Lower lobe of right lung (tissue), 2 donors: Measurements from ENCODE around the gene PCDH8. TPM values are rescaled to one million over a fixed set of nuclear protein-coding genes. Genes with fewer than 3 reads are reported as not detected.

Source experiments
- ATAC-seq, 2 donors: fragments of 200-7000 bp; cut with Tn5 transposase; one replicate each; pipeline ENCODE4 v1.9.1; 2020 to 2022; ENCODE audit warnings: mild to moderate bottlenecking in 2 of 2, moderate library complexity in 2 of 2
- DNase-seq: peaks from one replicate; pipeline ENCODE4 v3.0.0-alpha.2; 2020
- H3K27ac ChIP-seq: fragments of 200-600 bp; one replicate; pipeline ENCODE4 v1.8.0; 2022
- H3K27me3 ChIP-seq: fragments of 200-600 bp; one replicate; pipeline ENCODE4 v1.8.0; 2022; ENCODE audit warnings: low read depth
- H3K36me3 ChIP-seq: fragments of 200-600 bp; one replicate; pipeline ENCODE4 v1.8.0; 2022; ENCODE audit warnings: mild to moderate bottlenecking
- H3K4me1 ChIP-seq: fragments of 200-600 bp; one replicate; pipeline ENCODE4 v1.8.0; 2022
- H3K4me3 ChIP-seq: fragments of 200-600 bp; one replicate; pipeline ENCODE4 v1.8.0; 2022; ENCODE audit warnings: mild to moderate bottlenecking
- H3K9me3 ChIP-seq: fragments of 200-600 bp; one replicate; pipeline ENCODE4 v1.8.0; 2022
- CTCF ChIP-seq: fragments of 200-600 bp; IDR thresholded peaks from one replicate; pipeline ENCODE4 v1.8.0; 2022; ENCODE audit warnings: antibody characterized with exemption, mild to moderate bottlenecking
- intact Hi-C: fragments of 100-400 bp; cut with DNase I; formaldehyde crosslinking; loops from one replicate; pipeline ENCODE4 v1.11.0; 2022
- total RNA-seq: library from RNA; stranded (reverse); fragmentation: NEBNext Ultra II Directional; extraction: Animal tissue kit (Norgen Biotek cat#: 25700); gene quantifications from one replicate; pipeline ENCODE4 v1.2.1, GENCODE V29; 2021
- donor health status: DM: no; HTN: yes; CAD: no; lungs with severe emphysema.

Gene PCDH8
- total RNA-seq, 1 donor from 2014 or later, result not detected

- no peak for DNase-seq
- H3K4me1 ChIP-seq, result no peaks in the 10 kb centered on the region
- no peak for TF ChIP-seq CTCF
- H3K9me3 ChIP-seq, result no peaks in the 10 kb centered on the region
- no peak for ATAC-seq
- H3K27ac ChIP-seq, result no peak overlapping the region
- intact Hi-C loops, result no loop called here
- no peaks in the 10 kb centered on the region for H3K36me3 ChIP-seq
- no peak overlapping the region for H3K4me3 ChIP-seq
- peaks cover 12% of the 10 kb centered on the region for H3K27me3 ChIP-seq
Measured at GRCh38 chr13:52891706-52892105, 43.3 kb upstream of the PCDH8 start.

GRCh38 chr13:52887165-52887564 lies 38.7 kb upstream of the PCDH8 start:
- no peak overlapping the region for H3K4me3 ChIP-seq
- no peak overlapping the region for H3K27ac ChIP-seq
- DNase-seq (no peak), ATAC-seq (no peak)
- no peaks in the 10 kb centered on the region for H3K9me3 ChIP-seq
- no peaks in the 10 kb centered on the region for H3K4me1 ChIP-seq
- intact Hi-C loops, result no loop called here
- H3K27me3 ChIP-seq, result peaks cover 2% of the 10 kb centered on the region
- no peak for TF ChIP-seq CTCF
- H3K36me3 ChIP-seq, result no peaks in the 10 kb centered on the region

- no peaks in the 10 kb centered on the region for H3K9me3 ChIP-seq
- ATAC-seq (no peak), DNase-seq (no peak)
- no peak for TF ChIP-seq CTCF
- no peaks in the 10 kb centered on the region for H3K4me1 ChIP-seq
- H3K36me3 ChIP-seq, result no peaks in the 10 kb centered on the region
- intact Hi-C loops, result no loop called here
- no peak overlapping the region for H3K27ac ChIP-seq
- no peak overlapping the region for H3K4me3 ChIP-seq
- peaks cover 5% of the 10 kb centered on the region for H3K27me3 ChIP-seq
Measured at GRCh38 chr13:52885141-52885540, 36.7 kb upstream of the PCDH8 start.

- Histone ChIP-seq H3K4me3 (no peak overlapping the region), H3K9me3 (no peaks in the 10 kb centered on the region), H3K27ac (no peak overlapping the region), H3K27me3 (peaks cover 5% of the 10 kb centered on the region), H3K36me3 (no peaks in the 10 kb centered on the region), H3K4me1 (no peaks in the 10 kb centered on the region)
- intact Hi-C loops, result no loop called here
- ATAC-seq (no peak), DNase-seq (no peak)
- TF ChIP-seq CTCF, result no peak
Measured at GRCh38 chr13:52884429-52885010, 36.1 kb upstream of the PCDH8 start.

GRCh38 chr13:52882785-52883184 lies 34.3 kb upstream of the PCDH8 start:
- H3K4me1 ChIP-seq, result no peaks in the 10 kb centered on the region
- no peak overlapping the region for H3K27ac ChIP-seq
- intact Hi-C loops, result no loop called here
- no peak for DNase-seq
- no peaks in the 10 kb centered on the region for H3K9me3 ChIP-seq
- ATAC-seq, result no peak
- H3K4me3 ChIP-seq, result no peak overlapping the region
- H3K36me3 ChIP-seq, result no peaks in the 10 kb centered on the region
- no peak for TF ChIP-seq CTCF
- H3K27me3 ChIP-seq, result peaks cover 5% of the 10 kb centered on the region
